Osteoblast (primary cell): ENCODE results near the gene M1AP. TPM values are rescaled to one million over a fixed set of nuclear protein-coding genes. Genes with fewer than 3 reads are reported as not detected.

Experiments
- DNase-seq: peaks from one replicate; pipeline ENCODE4 v3.0.0; 2011; ENCODE audit warnings: low spot score, mixed read lengths; ENCODE audit not compliant: insufficient read length; ENCODE audit errors: missing footprints
- H2AFZ ChIP-seq: 2 replicates; pipeline ENCODE4 v1.6.0; 2011; ENCODE audit warnings: mild to moderate bottlenecking, low read length
- H3K27ac ChIP-seq: 2 replicates; pipeline ENCODE4 v1.5.1; 2011; ENCODE audit warnings: mild to moderate bottlenecking, low read depth, low read length, moderate library complexity
- H3K27me3 ChIP-seq: 2 replicates; pipeline ENCODE4 v1.6.0; 2012; ENCODE audit warnings: mild to moderate bottlenecking, control low read depth, inconsistent platforms, low read length, moderate library complexity; ENCODE audit not compliant: insufficient read depth
- H3K36me3 ChIP-seq: 2 replicates; pipeline ENCODE4 v1.5.1; 2011; ENCODE audit warnings: mild to moderate bottlenecking, low read length, control low read depth, moderate library complexity; ENCODE audit not compliant: insufficient read depth
- H3K4me1 ChIP-seq: 2 replicates; pipeline ENCODE4 v1.5.1; 2011; ENCODE audit warnings: mild to moderate bottlenecking, low read length, control low read depth, moderate library complexity; ENCODE audit not compliant: insufficient read depth
- H3K4me2 ChIP-seq: 2 replicates; pipeline ENCODE4 v1.6.0; 2011; ENCODE audit warnings: mild to moderate bottlenecking, low read length; ENCODE audit not compliant: insufficient read depth
- H3K4me3 ChIP-seq: fragments of 200-600 bp; sonication (generic); 3 replicates; pipeline ENCODE4 v1.5.1; 2012; ENCODE audit warnings: mild to moderate bottlenecking, low read length, inconsistent platforms; ENCODE audit not compliant: insufficient read depth
- H3K79me2 ChIP-seq: 2 replicates; pipeline ENCODE4 v1.6.0; 2012; ENCODE audit warnings: mild to moderate bottlenecking, low read length, control low read depth, inconsistent platforms; ENCODE audit not compliant: insufficient read depth
- H3K9me3 ChIP-seq: 2 replicates; pipeline ENCODE4 v1.5.1; 2011; ENCODE audit warnings: low read depth, low read length, control low read depth
- H4K20me1 ChIP-seq: 2 replicates; pipeline ENCODE4 v1.6.0; 2012; ENCODE audit warnings: mild to moderate bottlenecking, low read length, control low read depth; ENCODE audit not compliant: insufficient read depth
- total RNA-seq: library from RNA; depleted of rRNA; stranded (reverse); fragments of >200 nt; gene quantifications from 2 replicates; pipeline ENCODE4 v1.2.3, GENCODE V29; 2012
- TF ChIP-seq, protein P1 (sequence below): IDR thresholded peaks from 2 replicates; pipeline ENCODE4 v1.5.1; 2011; ENCODE audit warnings: mild to moderate bottlenecking, low read depth, low read length, moderate library complexity; ENCODE audit errors: extremely low read depth

Gene M1AP
- total RNA-seq, 1 donor, result under 0.01 TPM

DNA sequence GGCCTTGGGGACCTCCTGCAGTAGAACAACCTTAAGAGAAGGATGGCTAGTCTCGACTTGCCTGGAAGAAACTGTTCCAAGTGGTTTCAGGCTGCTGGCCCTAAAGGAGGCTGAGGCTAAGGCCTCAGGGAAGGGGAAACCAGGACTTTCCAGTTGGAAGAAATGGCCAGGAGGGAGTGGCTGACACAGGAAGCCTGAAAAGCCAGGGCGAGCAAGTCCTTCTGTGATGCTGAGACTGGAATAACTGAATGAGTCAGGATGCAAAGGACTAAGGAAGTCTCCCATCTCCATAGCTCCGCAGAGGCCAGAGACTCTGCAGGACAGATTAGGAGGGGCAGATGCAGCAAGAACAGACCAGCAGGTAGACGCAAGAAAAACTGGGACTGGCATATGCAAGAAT lies 111.0 kb downstream of the M1AP start:
- H3K4me3 ChIP-seq, result no peak overlapping the region
- peak overlapping the region; percentile 10 for H3K27ac ChIP-seq
- H3K4me2 ChIP-seq, result no peak overlapping the region
- H3K27me3 ChIP-seq, result no peaks in the 10 kb centered on the region
- peaks cover 75% of the 10 kb centered on the region for H3K36me3 ChIP-seq
- H3K79me2 ChIP-seq, result peaks cover 10% of the 10 kb centered on the region
- no peaks in the 10 kb centered on the region for H3K4me1 ChIP-seq
- H4K20me1 ChIP-seq, result no peaks in the 10 kb centered on the region
- no peaks in the 10 kb centered on the region for H3K9me3 ChIP-seq
- H2AFZ ChIP-seq, result no peak overlapping the region
- DNase-seq, result peak; percentile 80
- TF ChIP-seq, protein P1, sequence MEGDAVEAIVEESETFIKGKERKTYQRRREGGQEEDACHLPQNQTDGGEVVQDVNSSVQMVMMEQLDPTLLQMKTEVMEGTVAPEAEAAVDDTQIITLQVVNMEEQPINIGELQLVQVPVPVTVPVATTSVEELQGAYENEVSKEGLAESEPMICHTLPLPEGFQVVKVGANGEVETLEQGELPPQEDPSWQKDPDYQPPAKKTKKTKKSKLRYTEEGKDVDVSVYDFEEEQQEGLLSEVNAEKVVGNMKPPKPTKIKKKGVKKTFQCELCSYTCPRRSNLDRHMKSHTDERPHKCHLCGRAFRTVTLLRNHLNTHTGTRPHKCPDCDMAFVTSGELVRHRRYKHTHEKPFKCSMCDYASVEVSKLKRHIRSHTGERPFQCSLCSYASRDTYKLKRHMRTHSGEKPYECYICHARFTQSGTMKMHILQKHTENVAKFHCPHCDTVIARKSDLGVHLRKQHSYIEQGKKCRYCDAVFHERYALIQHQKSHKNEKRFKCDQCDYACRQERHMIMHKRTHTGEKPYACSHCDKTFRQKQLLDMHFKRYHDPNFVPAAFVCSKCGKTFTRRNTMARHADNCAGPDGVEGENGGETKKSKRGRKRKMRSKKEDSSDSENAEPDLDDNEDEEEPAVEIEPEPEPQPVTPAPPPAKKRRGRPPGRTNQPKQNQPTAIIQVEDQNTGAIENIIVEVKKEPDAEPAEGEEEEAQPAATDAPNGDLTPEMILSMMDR, result no peak

DNA sequence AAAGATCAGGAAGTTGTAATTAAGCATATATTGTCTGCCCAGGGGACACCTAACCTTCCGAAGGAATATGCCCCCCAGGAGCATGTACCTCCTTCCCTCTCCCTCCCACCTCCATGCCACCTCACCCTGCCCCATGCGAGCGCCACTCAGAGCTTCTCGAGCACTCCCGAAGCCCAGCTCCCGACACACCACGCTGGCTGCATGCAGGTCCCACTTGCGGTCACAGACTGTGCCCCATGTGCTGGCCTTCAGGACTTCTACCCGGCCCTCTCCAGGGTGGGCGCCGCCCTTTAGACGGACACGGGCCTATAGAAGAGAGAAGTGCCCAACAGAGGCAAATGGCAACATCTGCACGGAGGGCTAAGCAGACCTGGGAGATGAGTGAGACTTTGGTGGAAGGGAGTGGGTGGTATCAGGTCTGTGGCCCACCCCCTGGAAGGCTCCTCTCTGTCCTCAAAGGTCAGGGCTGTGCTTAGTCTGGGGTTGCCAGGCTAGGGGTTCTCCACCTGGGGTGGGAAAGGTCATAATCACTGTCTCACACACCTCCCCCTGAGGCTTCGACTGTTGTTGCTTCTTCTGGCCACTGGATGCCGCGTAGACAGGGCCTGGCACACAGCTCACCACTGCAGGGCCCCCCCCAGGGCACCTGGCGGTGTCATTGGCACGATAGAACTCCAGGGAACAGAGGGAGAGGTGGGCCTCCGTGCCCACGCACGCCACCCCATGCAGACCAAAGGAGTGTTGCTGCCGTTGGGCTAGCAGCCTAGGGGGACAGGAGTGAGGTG lies 111.8 kb downstream of the M1AP start:
- Histone ChIP-seq H3K4me1 (peaks cover 6% of the 10 kb centered on the region), H3K36me3 (peaks cover 72% of the 10 kb centered on the region), H3K4me3 (no peak overlapping the region), H3K79me2 (peaks cover 17% of the 10 kb centered on the region), H3K27me3 (no peaks in the 10 kb centered on the region), H3K9me3 (no peaks in the 10 kb centered on the region), H4K20me1 (no peaks in the 10 kb centered on the region), H3K4me2 (no peak overlapping the region), H3K27ac (peak overlapping the region; percentile 10), H2AFZ (no peak overlapping the region)
- TF ChIP-seq, protein P1, result no peak
- peak; percentile 39 for DNase-seq

DNA sequence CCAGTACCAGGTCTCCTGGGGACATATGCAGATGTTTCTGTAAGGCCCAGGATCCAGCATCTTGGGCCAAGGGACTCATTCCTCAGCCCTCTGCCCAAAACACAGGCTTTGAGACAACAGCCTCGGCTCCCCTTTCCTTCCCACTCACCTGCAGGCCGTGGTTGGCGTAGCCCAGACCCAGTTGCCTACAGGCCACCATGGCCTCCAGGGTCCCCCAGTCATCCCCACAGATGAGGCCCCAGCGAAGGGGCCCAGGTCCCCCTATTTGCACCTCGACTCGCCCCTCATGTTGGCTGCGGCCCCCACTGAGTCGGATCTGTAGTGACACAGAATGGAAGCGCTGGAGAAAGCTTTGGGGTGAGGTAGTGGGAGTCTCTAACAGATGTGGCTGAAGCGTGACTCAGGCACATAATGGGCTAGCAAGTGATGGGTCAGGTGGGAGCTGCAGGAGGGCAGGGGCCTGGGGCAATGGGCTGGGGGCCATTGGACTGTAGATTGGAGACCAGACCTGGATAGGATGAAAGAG lies 112.6 kb downstream of the M1AP start:
- Histone ChIP-seq H2AFZ (no peak overlapping the region), H3K4me3 (no peak overlapping the region), H3K36me3 (peaks cover 72% of the 10 kb centered on the region), H3K4me1 (peaks cover 15% of the 10 kb centered on the region), H3K9me3 (no peaks in the 10 kb centered on the region), H3K27ac (no peak overlapping the region), H4K20me1 (no peaks in the 10 kb centered on the region), H3K4me2 (no peak overlapping the region), H3K27me3 (no peaks in the 10 kb centered on the region), H3K79me2 (peaks cover 25% of the 10 kb centered on the region)
- DNase-seq, result peak; percentile 59
- TF ChIP-seq, protein P1, result no peak

DNA sequence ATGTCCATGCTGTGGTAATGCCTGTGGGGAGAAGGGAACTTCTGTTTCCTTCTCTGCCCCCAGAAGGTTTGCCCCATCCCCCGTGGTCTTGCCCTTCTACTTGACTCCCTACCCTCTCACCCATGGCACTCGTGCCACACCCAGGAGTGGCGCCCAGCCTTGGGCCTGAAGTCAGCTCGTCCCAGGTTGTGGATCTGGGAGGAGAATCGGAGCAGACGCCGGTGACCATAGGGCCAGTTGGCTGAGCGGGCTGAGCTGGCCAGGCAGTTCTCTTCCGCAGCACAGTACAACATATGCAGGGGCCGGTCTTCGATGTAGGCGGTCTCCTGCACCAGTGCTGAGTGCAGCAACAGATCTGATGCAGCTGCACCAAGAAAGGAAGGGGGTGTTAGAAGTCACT lies 113.7 kb downstream of the M1AP start:
- peak; percentile 37 for DNase-seq
- Histone ChIP-seq H3K36me3 (peaks cover 62% of the 10 kb centered on the region), H3K27ac (no peak overlapping the region), H2AFZ (no peak overlapping the region), H3K4me3 (no peak overlapping the region), H3K4me1 (peaks cover 15% of the 10 kb centered on the region), H3K4me2 (no peak overlapping the region), H3K79me2 (peaks cover 30% of the 10 kb centered on the region), H3K9me3 (no peaks in the 10 kb centered on the region), H3K27me3 (no peaks in the 10 kb centered on the region), H4K20me1 (no peaks in the 10 kb centered on the region)
- TF ChIP-seq, protein P1, result no peak
